GM19395 (cell line): Measurements from ENCODE around the gene COBLL1.
A peak's percentile ranks its signal among the peaks of the same experiment; 100 is the strongest.
"Not testable (repeated sequence)": the region's sequence is repeated elsewhere in the genome, so short reads cannot be mapped to it uniquely, and the experiment has no call there.

Experiments
- ATAC-seq: cut with Tn5 transposase; IDR thresholded peaks from one replicate; pipeline ENCODE4 v1.9.1; 2021; ENCODE audit warnings: mild to moderate bottlenecking, moderate library complexity; ENCODE audit not compliant: unreplicated experiment

Gene COBLL1

GRCh38 chr2:164719996-164720941, 121.4 kb downstream of the COBLL1 start:
- no peak for ATAC-seq

- ATAC-seq: no peak
Observed at GRCh38 chr2:164717000-164717803, 124.4 kb downstream of the COBLL1 start.

- ATAC-seq: no peak
Observed at GRCh38 chr2:164714471-164714870, 127.2 kb downstream of the COBLL1 start.

- peak; percentile 74 for ATAC-seq
Observed at GRCh38 chr2:164711766-164712138, 129.9 kb downstream of the COBLL1 start.

GRCh38 chr2:164710837-164711765, 130.5 kb downstream of the COBLL1 start:
- ATAC-seq: peak; percentile 62

- not testable (repeated sequence) for ATAC-seq
Observed at GRCh38 chr2:164710252-164710836, 131.3 kb downstream of the COBLL1 start.

GRCh38 chr2:164706522-164706921, 135.1 kb downstream of the COBLL1 start:
- no peak for ATAC-seq

- ATAC-seq: no peak
Observed at GRCh38 chr2:164705412-164706167, 136.0 kb downstream of the COBLL1 start.

- no peak for ATAC-seq
Observed at GRCh38 chr2:164703915-164704706, 137.5 kb downstream of the COBLL1 start.

- no peak for ATAC-seq
Observed at GRCh38 chr2:164701565-164701964, 140.1 kb downstream of the COBLL1 start.

GRCh38 chr2:164700390-164700789, 141.2 kb downstream of the COBLL1 start:
- ATAC-seq: no peak

GRCh38 chr2:164697688-164698461, 143.7 kb downstream of the COBLL1 start:
- ATAC-seq: no peak

GRCh38 chr2:164696634-164697033, 145.0 kb downstream of the COBLL1 start:
- no peak for ATAC-seq

- no peak for ATAC-seq
Observed at GRCh38 chr2:164694275-164694695, 147.3 kb downstream of the COBLL1 start.

- ATAC-seq: no peak
Observed at GRCh38 chr2:164693834-164694233, 147.8 kb downstream of the COBLL1 start.

- no peak for ATAC-seq
Observed at GRCh38 chr2:164693390-164693789, 148.2 kb downstream of the COBLL1 start.

- no peak for ATAC-seq
Observed at GRCh38 chr2:164692958-164693357, 148.7 kb downstream of the COBLL1 start.

GRCh38 chr2:164692114-164692513, 149.5 kb downstream of the COBLL1 start:
- no peak for ATAC-seq
